ENCODE measurements around the gene GMCL1. TPM values are rescaled to one million over a fixed set of nuclear protein-coding genes. Genes with fewer than 3 reads are reported as not detected.

GMCL1 gene
- total and polyA plus RNA-seq, 2 experiments from 2014 or later = 9.6 to 14.5 TPM

- peak; percentile 79 for DNase-seq
- H3K27me3 ChIP-seq (replicated peaks; ENCODE audit: insufficient read depth) = no peaks in the 10 kb centered on the region
- no peaks in the 10 kb centered on the region for H3K9me2 ChIP-seq (ENCODE audit: insufficient read depth)
- no peaks in the 10 kb centered on the region for H4K20me1 ChIP-seq (ENCODE audit: insufficient read depth)
- 3 to 7% methylated on average over 2 of the region's 2 CpGs for WGBS, 2 experiments (ENCODE audit: low coverage in 1 of 2, low lambda C conversion rate in 2 of 2, missing lambda C conversion rate in 2 of 2)
- peaks cover 41% of the 10 kb centered on the region for H3F3A ChIP-seq (ENCODE audit: insufficient read depth)
- H3K4me2 ChIP-seq (ENCODE audit: unreplicated experiment) = no peak overlapping the region
- TF ChIP-seq EZH2 (IDR thresholded peaks at IDR 0.05; ENCODE audit: insufficient read depth, poor library complexity, severe bottlenecking) (no peak), EZH2phosphoT487 (IDR thresholded peaks at IDR 0.05; ENCODE audit: insufficient read depth, low read depth) (no peak)
- H3K4me3 ChIP-seq = no peak overlapping the region
- H3K9ac ChIP-seq = 0 out of 2 replicates have a peak overlapping the region, but pooled peaks have one; percentile 24
- H3K27ac ChIP-seq = peak overlapping the region; percentile 33
- peaks cover 12% of the 10 kb centered on the region for H3K36me3 ChIP-seq (ENCODE audit: low read depth)
- peaks cover 21% of the 10 kb centered on the region for H3K79me2 ChIP-seq (ENCODE audit: insufficient read depth)
- in situ Hi-C loops (cut with MboI) = loop anchor here (10.0 to 25.0 kb wide), 2 partner anchors 233 to 350 kb away; partner anchors contain the start of gene PCYOX1
- H2AFZ ChIP-seq = no peak overlapping the region
- no peaks in the 10 kb centered on the region for H3K9me3 ChIP-seq (ENCODE audit: low read depth)
- H3K4me1 ChIP-seq (ENCODE audit: insufficient read depth) = peaks cover 13% of the 10 kb centered on the region
Observed at GRCh38 chr2:69911985-69912563, 82.6 kb downstream of the GMCL1 start.

GRCh38 chr2:69914164-69914949 lies 84.9 kb downstream of the GMCL1 start:
- Histone ChIP-seq H3K4me3 (peak overlapping the region; percentile 85), H3K27ac (peak overlapping the region; percentile 95), H3K4me1 (ENCODE audit: insufficient read depth) (peaks cover 28% of the 10 kb centered on the region), H3K27me3 (replicated peaks; ENCODE audit: insufficient read depth) (no peaks in the 10 kb centered on the region), H3K9me3 (ENCODE audit: low read depth) (no peaks in the 10 kb centered on the region), H3K9ac (peak overlapping the region; percentile 93), H3K4me2 (ENCODE audit: unreplicated experiment) (peak overlapping the region; percentile 79), H3K79me2 (ENCODE audit: insufficient read depth) (peaks cover 38% of the 10 kb centered on the region), H4K20me1 (ENCODE audit: insufficient read depth) (no peaks in the 10 kb centered on the region), H3K36me3 (ENCODE audit: low read depth) (0 out of 2 replicates have a peak, but pooled peaks cover 5% of the 10 kb centered on the region), H3F3A (ENCODE audit: insufficient read depth) (peaks cover 50% of the 10 kb centered on the region), H3K9me2 (ENCODE audit: insufficient read depth) (no peaks in the 10 kb centered on the region), H2AFZ (peak overlapping the region; percentile 77)
- peak; percentile 100 for DNase-seq
- in situ Hi-C loops (cut with MboI) = loop anchor here (10.0 to 25.0 kb wide), 2 partner anchors 230 to 348 kb away; partner anchors contain the start of gene PCYOX1
- no peak for TF ChIP-seq EZH2 (IDR thresholded peaks at IDR 0.05; ENCODE audit: insufficient read depth, poor library complexity, severe bottlenecking)
- no peak for TF ChIP-seq EZH2phosphoT487 (IDR thresholded peaks at IDR 0.05; ENCODE audit: insufficient read depth, low read depth)
- WGBS, 2 experiments (ENCODE audit: low coverage in 1 of 2, low lambda C conversion rate in 2 of 2, missing lambda C conversion rate in 2 of 2) = 1% methylated on average over 50 to 55 of the region's 56 CpGs

GRCh38 chr2:69914950-69915945 lies 85.8 kb downstream of the GMCL1 start, which contains the start of gene MXD1:
MXD1 (plus strand) TSS chr2:69915109; CDS start chr2:69915331, 222 bp downstream.
- Histone ChIP-seq H4K20me1 (ENCODE audit: insufficient read depth) (no peaks in the 10 kb centered on the region), H3F3A (ENCODE audit: insufficient read depth) (peaks cover 44% of the 10 kb centered on the region), H3K4me3 (peak within 1 kb of the TSS; percentile 85), H3K9me3 (ENCODE audit: low read depth) (no peaks in the 10 kb centered on the region), H3K4me2 (ENCODE audit: unreplicated experiment) (peak within 1 kb of the TSS; percentile 99), H3K4me1 (ENCODE audit: insufficient read depth) (peaks cover 28% of the 10 kb centered on the region), H3K36me3 (ENCODE audit: low read depth) (0 out of 2 replicates have a peak, but pooled peaks cover 4% of the 10 kb centered on the region), H3K9ac (peak within 1 kb of the TSS; percentile 93), H2AFZ (peak within 1 kb of the TSS; percentile 77), H3K27me3 (replicated peaks; ENCODE audit: insufficient read depth) (no peaks in the 10 kb centered on the region), H3K79me2 (ENCODE audit: insufficient read depth) (peaks cover 42% of the 10 kb centered on the region), H3K27ac (peak within 1 kb of the TSS; percentile 95), H3K9me2 (ENCODE audit: insufficient read depth) (no peaks in the 10 kb centered on the region)
- 0 to 2% methylated on average over 54 to 65 of the region's 81 CpGs for WGBS, 2 experiments (ENCODE audit: low coverage in 1 of 2, low lambda C conversion rate in 2 of 2, missing lambda C conversion rate in 2 of 2)
- no peak for TF ChIP-seq EZH2 (IDR thresholded peaks at IDR 0.05; ENCODE audit: insufficient read depth, poor library complexity, severe bottlenecking)
- no peak for TF ChIP-seq EZH2phosphoT487 (IDR thresholded peaks at IDR 0.05; ENCODE audit: insufficient read depth, low read depth)
- in situ Hi-C loops (cut with MboI) = loop anchor here (5.0 to 25.0 kb wide), 3 partner anchors 152 to 347 kb away; partner anchors contain the start of gene PCYOX1
- DNase-seq = peak; percentile 50
